Brain microvascular endothelial cell (primary cell): ENCODE measurements around the gene UIMC1.

Experiments used
- DNase-seq: peaks from one replicate; pipeline ENCODE4 v3.0.0-alpha.2; 2020
- H3K27ac ChIP-seq: fragments of 250-450 bp; sonication (Bioruptor Pico); 2 replicates; pipeline ENCODE4 v1.5.1; 2020; ENCODE audit warnings: mild to moderate bottlenecking, moderate library complexity
- H3K27me3 ChIP-seq: fragments of 250-450 bp; sonication (Bioruptor Pico); replicated peaks from 2 replicates; pipeline ENCODE4 v1.5.1; 2020; ENCODE audit warnings: mild to moderate bottlenecking
- H3K36me3 ChIP-seq: fragments of 250-450 bp; sonication (Bioruptor Pico); replicated peaks from 2 replicates; pipeline ENCODE4 v1.5.1; 2020; ENCODE audit warnings: mild to moderate bottlenecking
- H3K4me3 ChIP-seq: 2 replicates; pipeline ENCODE4 v1.5.1; 2011; ENCODE audit warnings: low read depth, mild to moderate bottlenecking, control low read depth, low read length, moderate library complexity
- CTCF ChIP-seq: IDR thresholded peaks from 2 replicates; pipeline ENCODE4 v1.5.1; 2011; ENCODE audit warnings: low read depth, mild to moderate bottlenecking, moderate library complexity, low read length, control low read depth, inconsistent platforms; ENCODE audit errors: missing control alignments
- in situ Hi-C: cut with HindIII; loops from 2 replicates; pipeline ENCODE4 v1.10.0; 2017; ENCODE audit warnings: low sequenced_read_pairs, low pct_ligation_motif_present

Gene UIMC1

DNA sequence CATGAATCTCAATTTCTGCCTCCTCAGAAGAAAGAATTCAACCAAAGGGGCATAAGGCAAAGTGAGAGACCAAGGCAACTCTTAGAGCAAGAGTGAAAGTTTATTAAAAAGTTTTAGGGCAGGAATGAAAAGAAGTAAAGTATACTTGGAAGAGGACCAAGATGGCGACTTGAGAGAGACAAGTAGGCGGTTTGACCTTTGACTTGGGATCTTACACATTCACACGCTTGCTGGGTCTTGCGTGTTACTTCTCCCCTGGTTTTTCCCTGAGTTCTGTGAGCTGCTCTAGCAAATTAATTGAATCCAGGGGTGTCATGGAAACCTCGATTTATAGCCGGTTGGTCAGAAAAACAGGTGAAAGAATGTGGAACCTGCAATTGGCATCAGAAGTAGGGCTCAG, 22.9 kb upstream of the UIMC1 start:
- no peak for DNase-seq
- Histone ChIP-seq H3K36me3 (no peaks in the 10 kb centered on the region), H3K27ac (no peak overlapping the region), H3K4me3 (no peak overlapping the region), H3K27me3 (no peaks in the 10 kb centered on the region)
- TF ChIP-seq CTCF, result no peak
- in situ Hi-C loops, result no loop called here

- Histone ChIP-seq H3K36me3 (no peaks in the 10 kb centered on the region), H3K27me3 (no peaks in the 10 kb centered on the region), H3K4me3 (no peak overlapping the region), H3K27ac (no peak overlapping the region)
- no peak for DNase-seq
- in situ Hi-C loops, result no loop called here
- TF ChIP-seq CTCF, result no peak
Measured at GRCh38 chr5:177027665-177028064, 21.1 kb upstream of the UIMC1 start.

GRCh38 chr5:177025101-177025601, 18.6 kb upstream of the UIMC1 start:
- Histone ChIP-seq H3K27ac (no peak overlapping the region), H3K4me3 (no peak overlapping the region), H3K27me3 (no peaks in the 10 kb centered on the region), H3K36me3 (no peaks in the 10 kb centered on the region)
- in situ Hi-C loops, result no loop called here
- no peak for DNase-seq
- TF ChIP-seq CTCF, result no peak

DNA sequence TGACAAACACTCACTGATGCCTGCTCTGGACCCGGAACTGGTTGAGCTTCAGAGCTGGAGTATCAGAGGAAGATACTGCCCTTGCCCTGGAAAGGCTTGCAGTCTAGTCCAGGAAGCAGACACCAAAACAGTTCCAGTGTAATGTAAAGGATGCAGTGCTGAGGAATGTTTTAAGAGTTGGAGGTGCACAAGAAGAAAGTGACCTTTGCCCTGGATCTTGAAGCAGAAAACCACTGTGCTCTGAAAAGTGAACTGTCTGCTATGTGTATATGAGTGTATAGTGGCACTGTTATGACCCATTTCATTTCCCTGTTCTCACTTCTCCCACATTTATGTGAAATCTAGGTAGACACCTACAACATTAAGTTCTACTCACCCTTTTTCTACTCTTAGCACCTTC, 18.0 kb upstream of the UIMC1 start:
- H3K4me3 ChIP-seq, result no peak overlapping the region
- no peak for DNase-seq
- TF ChIP-seq CTCF, result no peak
- in situ Hi-C loops, result no loop called here
- H3K27ac ChIP-seq, result no peak overlapping the region
- H3K27me3 ChIP-seq, result no peaks in the 10 kb centered on the region
- H3K36me3 ChIP-seq, result no peaks in the 10 kb centered on the region

- H3K36me3 ChIP-seq, result no peaks in the 10 kb centered on the region
- peak overlapping the region; percentile 92 for H3K4me3 ChIP-seq
Measured at GRCh38 chr5:177023303-177023664, 16.7 kb upstream of the UIMC1 start.

More at GRCh38 chr5:177023303-177023664, 16.7 kb upstream of the UIMC1 start:
- no peak overlapping the region for H3K27ac ChIP-seq
- DNase-seq, result no peak
- TF ChIP-seq CTCF, result no peak
- in situ Hi-C loops, result no loop called here
- no peaks in the 10 kb centered on the region for H3K27me3 ChIP-seq
